ENCODE measurements around the gene RNASE13. TPM values are rescaled to one million over a fixed set of nuclear protein-coding genes. Genes with fewer than 3 reads are reported as not detected.
A peak's percentile ranks its signal among the peaks of the same experiment; 100 is the strongest.

Gene RNASE13
- total RNA-seq (2012; rRNA removed) (not detected in 2 replicates), polyA plus RNA-seq (2012; rRNA removed) (not detected in 2 replicates), Bru-seq, nascent RNA (not detected), BruChase-seq, experiment 1, labeled RNA remaining after a 6-hour chase (percentile 14 among the genes with signal in this experiment), BruChase-seq, experiment 2, labeled RNA remaining after a 2-hour chase (percentile 30 among the genes with signal in this experiment)
- not detected in 2 replicates for polyA plus RNA-seq (2012; cell fraction: cytosol; rRNA removed)
- polyA plus RNA-seq (2012; cell fraction: nucleus; rRNA removed; ENCODE audit: low replicate concordance) = 0.08 and 0.16 TPM in 2 replicates
- long read RNA-seq = 0 reads

GRCh38 chr14:21034707-21035106 is at the start of gene RNASE13:
RNASE13 (minus strand) TSS chr14:21034807; CDS start chr14:21034288, 519 bp downstream.
- dilution Hi-C loops (cut with HindIII; ENCODE audit: low sequenced_read_pairs, unreplicated experiment) (no loop called here), in situ Hi-C loops (cut with MboI; ENCODE audit: low sequenced_read_pairs) (no loop called here), intact Hi-C loops (cut with micrococcal nuclease) (no loop called here)
- no peak within 1 kb of the TSS for H3K4me3 ChIP-seq (ENCODE audit: insufficient read depth, low read depth, low read length)
- no peak within 1 kb of the TSS for H3K4me2 ChIP-seq (ENCODE audit: low read depth, low read length)
- H3K9ac ChIP-seq (ENCODE audit: low read depth, low read length) = no peak within 1 kb of the TSS
- H3K14ac ChIP-seq (replicated peaks; ENCODE audit: low read depth, low read length) = no peak within 1 kb of the TSS
- no peak within 1 kb of the TSS for H2AK9ac ChIP-seq (replicated peaks; ENCODE audit: low read depth, low read length, poor library complexity)
- no peaks in the 10 kb centered on the region for H3K9me1 ChIP-seq (ENCODE audit: insufficient read depth, low read length)
- H3K27ac ChIP-seq (ENCODE audit: insufficient read depth, low read length) = no peak within 1 kb of the TSS
- H3K56ac ChIP-seq (ENCODE audit: extremely low read depth, insufficient read depth, low read length) = no peak within 1 kb of the TSS
- no peaks in the 10 kb centered on the region for H3K36me3 ChIP-seq (ENCODE audit: control insufficient read depth, insufficient read depth, low read length)
- no peak within 1 kb of the TSS for H3K18ac ChIP-seq (ENCODE audit: low read depth, low read length)
- H3K9me3 ChIP-seq (ENCODE audit: control insufficient read depth, insufficient read depth, low read length) = no peaks in the 10 kb centered on the region
- WGBS, 2 experiments (ENCODE audit: extremely low coverage in 2 of 2, insufficient read length in 1 of 2) = 58% methylated on average over 2 of the region's 5 CpGs; no CpG with 5 or more reads in 1 of the 2 experiments
- H4K20me1 ChIP-seq (ENCODE audit: insufficient read depth, low read length) = no peaks in the 10 kb centered on the region
- no peak for DNase-seq
- BruUV-seq (replicated peaks) = no TSS peak
- H2BK120ac ChIP-seq (ENCODE audit: low read depth, low read length) = no peak within 1 kb of the TSS
- no peaks in the 10 kb centered on the region for H3K79me1 ChIP-seq (ENCODE audit: low read depth in 1 of 2, low read length in 2 of 2)
- no peak for ATAC-seq (ENCODE audit: low read depth)
- no peak within 1 kb of the TSS for H2BK5ac ChIP-seq (ENCODE audit: low read depth, low read length, poor library complexity, severe bottlenecking)
- peaks cover 58% of the 10 kb centered on the region for H3K27me3 ChIP-seq (ENCODE audit: control insufficient read depth, insufficient read depth, low read length)
- no peak within 1 kb of the TSS for H2AFZ ChIP-seq (replicated peaks; ENCODE audit: low read length, poor library complexity)
- no peak within 1 kb of the TSS for H4K91ac ChIP-seq (ENCODE audit: insufficient read depth, low read depth, low read length)
- no peak within 1 kb of the TSS for H3K4ac ChIP-seq (ENCODE audit: low read depth, low read length)
- ChIA-PET POLR2A (ENCODE audit: unreplicated experiment) (no interaction called here), CTCF (interaction anchor here (3.8 kb wide), 1 partner anchor 20 kb away, joined by 11 read pairs; no protein-coding TSS in a partner anchor)
- H4K5ac ChIP-seq (ENCODE audit: low read depth, low read length) = no peak within 1 kb of the TSS
- TF ChIP-seq BHLHE40 (IDR thresholded peaks at IDR 0.05; ENCODE audit: low read depth, low read length) = no peak
- TF ChIP-seq FOS (IDR thresholded peaks at IDR 0.05; ENCODE audit: low read depth, low read length) = no peak
- TF ChIP-seq RCOR1 (IDR thresholded peaks at IDR 0.05; ENCODE audit: insufficient replicate concordance, low read length) = no peak
- TF ChIP-seq NFE2L2 (IDR thresholded peaks at IDR 0.05; ENCODE audit: low read depth, low read length) = no peak
- no peak for TF ChIP-seq ELK1 (IDR thresholded peaks at IDR 0.05; ENCODE audit: borderline replicate concordance, low read depth, low read length)
- TF ChIP-seq CTCF (conservative IDR thresholded peaks at IDR 0.05; ENCODE audit: low read depth, low read length) = no peak
- no peak for TF ChIP-seq CEBPB (IDR thresholded peaks at IDR 0.05; ENCODE audit: low read depth, low read length)
- no peak for TF ChIP-seq CHD1 (IDR thresholded peaks at IDR 0.05; ENCODE audit: low read depth, low read length)
- no peak for TF ChIP-seq MXI1 (IDR thresholded peaks at IDR 0.05; ENCODE audit: borderline replicate concordance, low read depth, low read length)
- TF ChIP-seq POLR2A (IDR thresholded peaks at IDR 0.05; ENCODE audit: low read depth, low read length) = no peak
- no peak for TF ChIP-seq MAZ (IDR thresholded peaks at IDR 0.05; ENCODE audit: borderline replicate concordance, low read depth, low read length)
- no peak for TF ChIP-seq SMC3 (IDR thresholded peaks at IDR 0.05; ENCODE audit: low read depth, low read length)
- no peak for TF ChIP-seq MAFK (IDR thresholded peaks at IDR 0.05; ENCODE audit: low read depth, low read length)
- no peak for TF ChIP-seq USF2 (IDR thresholded peaks at IDR 0.05; ENCODE audit: low read depth, low read length)
- TF ChIP-seq RFX5 (IDR thresholded peaks at IDR 0.05; ENCODE audit: low read depth, low read length) = no peak
- TF ChIP-seq RAD21 (IDR thresholded peaks at IDR 0.05; ENCODE audit: low read length) = no peak
- H4K8ac ChIP-seq (ENCODE audit: low read depth in 2 of 2, low read length in 2 of 2) = no peak within 1 kb of the TSS
- no peak within 1 kb of the TSS for H2AK5ac ChIP-seq (ENCODE audit: low read depth, low read length)
- H3K4me1 ChIP-seq (ENCODE audit: control insufficient read depth, insufficient read depth, low read length) = peaks cover 2% of the 10 kb centered on the region; the same call in 1 of the 2 replicates
- H2BK15ac ChIP-seq (ENCODE audit: low read depth, low read length) = no peak within 1 kb of the TSS
- no peak within 1 kb of the TSS for H2BK20ac ChIP-seq (ENCODE audit: low read depth, low read length)
- no peak within 1 kb of the TSS for H3K23ac ChIP-seq (ENCODE audit: low read depth, low read length)

Measured in IMR-90 (cell line).